GM10266 (cell line): Measurements from ENCODE around the gene STX18.

Source experiments
- DNase-seq: peaks from one replicate; pipeline ENCODE4 v3.0.0; 2012; ENCODE audit errors: extremely low spot score
- CTCF ChIP-seq: IDR thresholded peaks from 2 replicates; pipeline ENCODE4 v1.5.1; 2012; ENCODE audit warnings: mild to moderate bottlenecking, low read depth; ENCODE audit not compliant: control insufficient read depth, insufficient read depth; ENCODE audit errors: missing control alignments

Gene STX18

GRCh38 chr4:4379540-4380087 lies 162.2 kb downstream of the STX18 start:
- TF ChIP-seq CTCF: no peak
- DNase-seq: no peak

GRCh38 chr4:4377732-4378460 lies 164.0 kb downstream of the STX18 start:
- no peak for TF ChIP-seq CTCF
- DNase-seq: no peak

- no peak for TF ChIP-seq CTCF
- no peak for DNase-seq
Measured at GRCh38 chr4:4377191-4377590, 164.7 kb downstream of the STX18 start.

DNA sequence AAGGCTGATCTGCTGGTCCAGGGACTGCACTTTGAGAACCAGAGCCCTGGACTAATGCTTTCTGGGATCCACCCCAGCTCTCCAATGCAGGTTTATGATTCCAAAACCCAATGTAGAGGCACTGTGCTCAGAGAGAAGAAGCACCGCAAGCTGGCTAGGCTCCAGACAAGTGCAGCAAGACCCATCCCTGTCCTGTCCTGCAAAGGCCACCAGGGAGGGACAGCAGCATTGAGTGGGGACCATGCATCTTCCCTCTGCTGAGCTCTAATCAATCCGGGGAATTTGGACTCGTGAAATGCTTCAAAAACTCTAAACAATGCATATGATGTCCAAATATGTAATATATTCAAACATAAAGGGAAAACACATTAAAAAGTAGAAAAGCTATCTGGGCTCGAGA lies 165.8 kb downstream of the STX18 start:
- no peak for DNase-seq
- TF ChIP-seq CTCF: no peak

- TF ChIP-seq CTCF: no peak
- no peak for DNase-seq
Measured at GRCh38 chr4:4374388-4375098, 167.3 kb downstream of the STX18 start.
